H1 (cell line): ENCODE results near the gene INPP5A.

Source experiments
- ATF2 ChIP-seq: IDR thresholded peaks from 2 replicates; pipeline ENCODE4 v1.6.1; 2012; ENCODE audit warnings: low read length, inconsistent platforms
- EZH2 ChIP-seq: fragments of 200-600 bp; sonication (generic); IDR thresholded peaks from 2 replicates; pipeline ENCODE4 v1.7.1; 2012; ENCODE audit warnings: low read depth, mild to moderate bottlenecking, moderate library complexity, low read length, inconsistent platforms; ENCODE audit not compliant: severe bottlenecking
- RAD21 ChIP-seq, 2 experiments: IDR thresholded peaks in 1 of 2; conservative IDR thresholded peaks in 1 of 2; 2 replicates each; pipeline ENCODE4 v1.6.1; 2011; ENCODE audit warnings: low read depth in 2 of 2, low read length in 2 of 2, improper control_type of control experiment in 1 of 2, inconsistent platforms in 1 of 2, mild to moderate bottlenecking in 1 of 2, moderate library complexity in 1 of 2
- SIX5 ChIP-seq: IDR thresholded peaks from 2 replicates; pipeline ENCODE4 v1.6.1; 2011; ENCODE audit warnings: mild to moderate bottlenecking, low read depth, low read length
- TF ChIP-seq, protein P1 (sequence below): IDR thresholded peaks from 2 replicates; pipeline ENCODE4 v1.6.1; 2011; ENCODE audit warnings: low read length, improper control_type of control experiment
- TF ChIP-seq, protein P2 (sequence below), 3 experiments: IDR thresholded peaks; 1 replicate in 2 of 3; 2 replicates in 1 of 3; pipeline versions ENCODE4 v1.5.1 to v1.6.1; 2011; ENCODE audit warnings: low read length in 3 of 3, mild to moderate bottlenecking in 3 of 3, inconsistent platforms in 2 of 3, low read depth in 1 of 3, moderate library complexity in 1 of 3; ENCODE audit not compliant: insufficient read depth in 1 of 3; ENCODE audit errors: control extremely low read depth in 1 of 3

DNA sequence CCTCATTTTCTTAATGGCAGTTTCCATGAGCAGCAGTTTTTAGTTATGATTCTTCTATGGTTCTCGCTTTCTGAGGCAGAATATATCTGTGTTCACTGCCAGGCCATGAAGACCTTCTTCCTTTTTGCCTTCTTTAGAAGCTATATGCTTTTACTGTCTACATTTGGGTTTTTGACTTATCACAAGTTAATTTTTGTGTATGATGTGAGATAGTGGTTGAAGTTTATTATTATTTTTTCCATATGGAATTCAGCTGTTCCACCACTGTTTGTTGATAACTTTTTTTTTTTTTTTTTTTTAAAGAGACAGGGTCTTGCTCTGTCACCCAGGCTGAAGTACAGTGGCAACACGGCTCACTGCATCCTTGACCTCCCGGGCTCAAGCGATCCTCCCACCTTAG, 44.5 kb downstream of the INPP5A start:
- TF ChIP-seq, protein P1, sequence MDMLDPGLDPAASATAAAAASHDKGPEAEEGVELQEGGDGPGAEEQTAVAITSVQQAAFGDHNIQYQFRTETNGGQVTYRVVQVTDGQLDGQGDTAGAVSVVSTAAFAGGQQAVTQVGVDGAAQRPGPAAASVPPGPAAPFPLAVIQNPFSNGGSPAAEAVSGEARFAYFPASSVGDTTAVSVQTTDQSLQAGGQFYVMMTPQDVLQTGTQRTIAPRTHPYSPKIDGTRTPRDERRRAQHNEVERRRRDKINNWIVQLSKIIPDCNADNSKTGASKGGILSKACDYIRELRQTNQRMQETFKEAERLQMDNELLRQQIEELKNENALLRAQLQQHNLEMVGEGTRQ, result no peak
- TF ChIP-seq ATF2, result no peak
- no peak for TF ChIP-seq RAD21 (IDR thresholded peaks at IDR 0.05 in 1 of 2, conservative IDR thresholded peaks at IDR 0.05 in 1 of 2; ENCODE audit: low read depth in 2 of 2, low read length in 2 of 2)
- TF ChIP-seq, protein P2, sequence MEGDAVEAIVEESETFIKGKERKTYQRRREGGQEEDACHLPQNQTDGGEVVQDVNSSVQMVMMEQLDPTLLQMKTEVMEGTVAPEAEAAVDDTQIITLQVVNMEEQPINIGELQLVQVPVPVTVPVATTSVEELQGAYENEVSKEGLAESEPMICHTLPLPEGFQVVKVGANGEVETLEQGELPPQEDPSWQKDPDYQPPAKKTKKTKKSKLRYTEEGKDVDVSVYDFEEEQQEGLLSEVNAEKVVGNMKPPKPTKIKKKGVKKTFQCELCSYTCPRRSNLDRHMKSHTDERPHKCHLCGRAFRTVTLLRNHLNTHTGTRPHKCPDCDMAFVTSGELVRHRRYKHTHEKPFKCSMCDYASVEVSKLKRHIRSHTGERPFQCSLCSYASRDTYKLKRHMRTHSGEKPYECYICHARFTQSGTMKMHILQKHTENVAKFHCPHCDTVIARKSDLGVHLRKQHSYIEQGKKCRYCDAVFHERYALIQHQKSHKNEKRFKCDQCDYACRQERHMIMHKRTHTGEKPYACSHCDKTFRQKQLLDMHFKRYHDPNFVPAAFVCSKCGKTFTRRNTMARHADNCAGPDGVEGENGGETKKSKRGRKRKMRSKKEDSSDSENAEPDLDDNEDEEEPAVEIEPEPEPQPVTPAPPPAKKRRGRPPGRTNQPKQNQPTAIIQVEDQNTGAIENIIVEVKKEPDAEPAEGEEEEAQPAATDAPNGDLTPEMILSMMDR (IDR thresholded peaks at IDR 0.05; ENCODE audit: control extremely low read depth in 1 of 3, insufficient read depth in 1 of 3, low read depth in 1 of 3, low read length in 3 of 3), result no peak
- TF ChIP-seq EZH2, result no peak
- no peak for TF ChIP-seq SIX5
